Adrenal gland (tissue), 5 donors: ENCODE data around the gene MPP2.

Experiments
- POLR2A ChIP-seq, 2 donors: fragments of 450-650 bp; IDR thresholded peaks; one replicate each; pipeline ENCODE4 v1.6.1; 2017; ENCODE audit warnings: antibody characterized with exemption in 2 of 2, mild to moderate bottlenecking in 2 of 2, moderate library complexity in 1 of 2
- TF ChIP-seq, protein P1 (sequence below), 6 experiments: fragments of 450-650 bp in 4 of 6; fragments of 200-600 bp in 2 of 6; sonication (generic) in 1 of 6; IDR thresholded peaks; 1 replicate in 5 of 6; 2 replicates in 1 of 6; pipeline versions ENCODE4 v1.5.1 to v1.8.0; 2016 to 2021; ENCODE audit warnings: antibody characterized with exemption in 6 of 6, mild to moderate bottlenecking in 2 of 6, moderate library complexity in 1 of 6
- donor health status: DM: no; HTN: no; CAD: no.

DNA sequence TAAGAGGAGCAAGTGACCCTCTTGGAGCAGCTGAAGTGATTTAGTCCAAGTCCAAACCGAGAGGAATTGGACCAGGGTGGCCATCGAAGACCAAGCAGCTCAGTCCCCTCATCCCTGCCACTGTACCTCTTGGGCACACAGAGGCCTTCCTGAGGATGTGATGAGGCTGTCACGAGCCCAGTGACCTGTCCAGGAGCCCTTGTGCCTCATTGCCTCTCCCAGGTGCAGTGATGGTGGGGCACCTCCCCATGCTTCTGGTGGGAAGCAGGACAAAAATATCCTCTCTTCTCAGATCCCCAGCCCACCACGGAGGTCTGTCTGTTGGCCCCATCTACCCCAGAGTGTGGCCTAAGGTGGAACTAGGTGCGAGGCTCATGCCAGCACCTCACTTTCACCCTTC is 63.1 kb downstream of the MPP2 start:
- TF ChIP-seq, protein P1, sequence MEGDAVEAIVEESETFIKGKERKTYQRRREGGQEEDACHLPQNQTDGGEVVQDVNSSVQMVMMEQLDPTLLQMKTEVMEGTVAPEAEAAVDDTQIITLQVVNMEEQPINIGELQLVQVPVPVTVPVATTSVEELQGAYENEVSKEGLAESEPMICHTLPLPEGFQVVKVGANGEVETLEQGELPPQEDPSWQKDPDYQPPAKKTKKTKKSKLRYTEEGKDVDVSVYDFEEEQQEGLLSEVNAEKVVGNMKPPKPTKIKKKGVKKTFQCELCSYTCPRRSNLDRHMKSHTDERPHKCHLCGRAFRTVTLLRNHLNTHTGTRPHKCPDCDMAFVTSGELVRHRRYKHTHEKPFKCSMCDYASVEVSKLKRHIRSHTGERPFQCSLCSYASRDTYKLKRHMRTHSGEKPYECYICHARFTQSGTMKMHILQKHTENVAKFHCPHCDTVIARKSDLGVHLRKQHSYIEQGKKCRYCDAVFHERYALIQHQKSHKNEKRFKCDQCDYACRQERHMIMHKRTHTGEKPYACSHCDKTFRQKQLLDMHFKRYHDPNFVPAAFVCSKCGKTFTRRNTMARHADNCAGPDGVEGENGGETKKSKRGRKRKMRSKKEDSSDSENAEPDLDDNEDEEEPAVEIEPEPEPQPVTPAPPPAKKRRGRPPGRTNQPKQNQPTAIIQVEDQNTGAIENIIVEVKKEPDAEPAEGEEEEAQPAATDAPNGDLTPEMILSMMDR (IDR thresholded peaks at IDR 0.05) = no peak
- TF ChIP-seq POLR2A (IDR thresholded peaks at IDR 0.05) = no peak
